Neural cell (in vitro differentiated cells): Measurements from ENCODE around the gene RAPGEF3. TPM values are rescaled to one million over a fixed set of nuclear protein-coding genes. Genes with fewer than 3 reads are reported as not detected.

ENCODE experiments used
- H2AFZ ChIP-seq: fragments of 200-600, 300-800 bp; sonication (generic), shearing (Covaris generic); 2 replicates; pipeline ENCODE4 v1.6.0; 2014; ENCODE audit warnings: low read depth, mild to moderate bottlenecking, antibody characterized with exemption, low read length, moderate library complexity
- H3F3A ChIP-seq: fragments of 200-600 bp; shearing (Covaris generic); 2 replicates; pipeline ENCODE4 v1.6.1; 2016; ENCODE audit warnings: mild to moderate bottlenecking, moderate library complexity, mixed read lengths, antibody characterized with exemption, low read length; ENCODE audit not compliant: insufficient read depth, poor library complexity, severe bottlenecking
- H3K27ac ChIP-seq: fragments of 200-600, 300-800 bp; sonication (generic), shearing (Covaris generic); 2 replicates; pipeline ENCODE4 v1.5.1; 2014; ENCODE audit warnings: mild to moderate bottlenecking, low read length, moderate library complexity
- H3K27me3 ChIP-seq: fragments of 300-800, 200-600 bp; sonication (generic), shearing (Covaris generic); 2 replicates; pipeline ENCODE4 v1.6.0; 2014; ENCODE audit warnings: mild to moderate bottlenecking, low read depth, low read length, moderate library complexity; ENCODE audit not compliant: insufficient read depth
- H3K36me3 ChIP-seq: fragments of 300-800, 200-600 bp; sonication (generic), shearing (Covaris generic); 2 replicates; pipeline ENCODE4 v1.5.1; 2014; ENCODE audit warnings: mild to moderate bottlenecking, antibody characterized with exemption, low read length, moderate library complexity; ENCODE audit not compliant: insufficient read depth
- H3K4me2 ChIP-seq: fragments of 300-800, 200-600 bp; sonication (generic), shearing (Covaris generic); 2 replicates; pipeline ENCODE4 v1.6.0; 2014; ENCODE audit warnings: mild to moderate bottlenecking, low read length
- H3K4me3 ChIP-seq: fragments of 300-800, 200-600 bp; sonication (generic), shearing (Covaris generic); 2 replicates; pipeline ENCODE4 v1.5.1; 2014; ENCODE audit warnings: mild to moderate bottlenecking, low read length, moderate library complexity
- H3K79me2 ChIP-seq: fragments of 200-600 bp; shearing (Covaris generic); replicated peaks from 2 replicates; pipeline ENCODE4 v1.6.0; 2014; ENCODE audit warnings: mild to moderate bottlenecking, low read length, moderate library complexity; ENCODE audit not compliant: insufficient read depth
- H3K9ac ChIP-seq: fragments of 300-800, 200-600 bp; sonication (generic), shearing (Covaris generic); 2 replicates; pipeline ENCODE4 v1.6.1; 2016; ENCODE audit warnings: mild to moderate bottlenecking, low read length, mixed read lengths
- H3K9me2 ChIP-seq: fragments of 200-600 bp; shearing (Covaris generic); 2 replicates; pipeline ENCODE4 v1.6.1; 2016; ENCODE audit warnings: mild to moderate bottlenecking, low read length, mixed read lengths; ENCODE audit not compliant: insufficient read depth
- H3K9me3 ChIP-seq: fragments of 200-600, 300-800 bp; sonication (generic), shearing (Covaris generic); 2 replicates; pipeline ENCODE4 v1.6.1; 2016; ENCODE audit warnings: mild to moderate bottlenecking, mixed run types, low read length, moderate library complexity, mixed read lengths
- H4K20me1 ChIP-seq: fragments of 200-600 bp; shearing (Covaris generic); 2 replicates; pipeline ENCODE4 v1.6.1; 2016; ENCODE audit warnings: mild to moderate bottlenecking, mixed run types; ENCODE audit not compliant: insufficient read depth
- CTCF ChIP-seq: fragments of 450-650 bp; IDR thresholded peaks from 2 replicates; pipeline ENCODE4 v1.5.1; 2014; ENCODE audit warnings: antibody characterized with exemption, mild to moderate bottlenecking, moderate library complexity; ENCODE audit not compliant: poor library complexity, severe bottlenecking
- EP300 ChIP-seq: fragments of 450-650 bp; conservative IDR thresholded peaks from 2 replicates; pipeline ENCODE4 v1.6.1; 2014; ENCODE audit warnings: antibody characterized with exemption, mild to moderate bottlenecking, moderate library complexity; ENCODE audit not compliant: poor library complexity, severe bottlenecking
- EZH2 ChIP-seq: fragments of 200-600, 300-800 bp; shearing (Covaris generic), sonication (generic); IDR thresholded peaks from 2 replicates; pipeline ENCODE4 v1.6.1; 2014; ENCODE audit warnings: antibody characterized with exemption, low read length, borderline replicate concordance, mild to moderate bottlenecking; ENCODE audit not compliant: insufficient read depth, poor library complexity, severe bottlenecking
- MXI1 ChIP-seq: fragments of 450-650 bp; conservative IDR thresholded peaks from 2 replicates; pipeline ENCODE4 v1.6.1; 2014; ENCODE audit warnings: antibody characterized with exemption, mild to moderate bottlenecking; ENCODE audit not compliant: poor library complexity, severe bottlenecking
- POLR2AphosphoS5 ChIP-seq: IDR thresholded peaks from 2 replicates; pipeline ENCODE4 v1.6.1; 2012
- RAD21 ChIP-seq: fragments of 450-650 bp; conservative IDR thresholded peaks from 2 replicates; pipeline ENCODE4 v1.6.1; 2014; ENCODE audit warnings: antibody characterized with exemption, mild to moderate bottlenecking, moderate library complexity
- REST ChIP-seq: IDR thresholded peaks from 2 replicates; pipeline ENCODE4 v1.6.1; 2012; ENCODE audit warnings: borderline replicate concordance
- SMC3 ChIP-seq: fragments of 450-650 bp; conservative IDR thresholded peaks from 2 replicates; pipeline ENCODE4 v1.6.1; 2014; ENCODE audit warnings: antibody characterized with exemption, mild to moderate bottlenecking, moderate library complexity; ENCODE audit not compliant: poor library complexity
- TAF1 ChIP-seq: IDR thresholded peaks from 2 replicates; pipeline ENCODE4 v1.6.1; 2012; ENCODE audit warnings: low read depth
- polyA plus RNA-seq: library from polyadenylated mRNA; depleted of rRNA; stranded (reverse); fragments of >200 nt; gene quantifications from 2 replicates; pipeline ENCODE4 v1.2.3, GENCODE V29; 2014

The RAPGEF3 gene
- polyA plus RNA-seq, 1 donor from 2014 or later, result 1.5 TPM

GRCh38 chr12:47707355-47707754 lies 51.3 kb downstream of the RAPGEF3 start:
- H3F3A ChIP-seq, result no peaks in the 10 kb centered on the region
- H3K36me3 ChIP-seq, result no peaks in the 10 kb centered on the region
- H3K4me3 ChIP-seq, result no peak overlapping the region
- no peaks in the 10 kb centered on the region for H3K9me3 ChIP-seq
- H3K79me2 ChIP-seq, result peaks cover 13% of the 10 kb centered on the region
- no peak overlapping the region for H3K9ac ChIP-seq
- no peaks in the 10 kb centered on the region for H3K9me2 ChIP-seq
- no peak overlapping the region for H2AFZ ChIP-seq
- no peaks in the 10 kb centered on the region for H3K27me3 ChIP-seq
- TF ChIP-seq EZH2, result no peak
- no peak for TF ChIP-seq RAD21
- TF ChIP-seq REST, result no peak
- TF ChIP-seq TAF1, result no peak
- TF ChIP-seq CTCF, result no peak
- no peak for TF ChIP-seq SMC3
- no peak for TF ChIP-seq EP300
- TF ChIP-seq POLR2AphosphoS5, result no peak
- TF ChIP-seq MXI1, result no peak
- H3K27ac ChIP-seq, result no peak overlapping the region
- H3K4me2 ChIP-seq, result no peak overlapping the region
- H4K20me1 ChIP-seq, result no peaks in the 10 kb centered on the region

DNA sequence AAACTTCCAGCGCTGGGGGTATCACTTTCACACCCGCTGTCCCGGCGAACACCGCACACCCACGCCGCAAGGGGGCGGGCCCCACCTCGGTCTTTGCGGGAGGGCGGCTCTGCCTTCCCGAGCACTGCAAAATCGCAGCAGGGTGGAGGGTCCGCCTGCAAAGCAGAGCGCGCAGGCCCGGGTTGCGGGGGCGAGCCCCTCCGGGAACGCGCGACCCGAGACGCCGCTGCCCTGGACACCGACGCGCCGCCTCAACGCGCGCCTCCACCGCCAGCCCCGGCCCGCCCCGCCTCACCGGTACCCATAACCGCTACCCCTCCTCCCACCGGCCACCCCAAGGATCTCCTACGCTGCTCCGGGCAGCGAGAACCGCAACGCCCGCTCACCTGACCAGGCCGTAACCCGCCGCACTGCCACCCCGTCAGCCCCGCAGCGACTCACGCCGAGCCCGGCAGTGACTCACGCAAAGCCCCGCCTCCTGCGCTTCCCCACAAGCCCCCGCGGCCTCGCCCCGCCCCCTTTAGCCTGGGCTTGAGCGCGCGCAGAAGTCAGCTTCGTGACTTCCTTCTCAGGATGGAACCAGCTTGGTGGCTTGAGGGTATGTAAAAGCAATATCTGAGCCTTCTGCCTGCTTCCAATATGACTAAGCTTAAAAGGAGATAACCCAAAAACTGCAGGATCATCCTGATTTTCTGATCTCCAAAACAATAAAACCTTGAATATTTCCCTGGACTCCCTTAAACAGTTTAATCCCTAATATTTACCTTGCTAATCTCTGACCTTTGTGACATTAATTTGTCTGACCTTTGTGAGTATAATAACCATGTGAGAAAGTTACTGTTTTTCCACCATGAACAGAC lies 52.9 kb downstream of the RAPGEF3 start, which contains the start of gene RPAP3:
RPAP3 (minus strand) TSS at position 465 of the 860 bp plus-strand sequence. CDS start 3,190 bp downstream, outside the sequence.
- H3K4me2 ChIP-seq, result peak within 1 kb of the TSS; percentile 93
- H4K20me1 ChIP-seq, result no peaks in the 10 kb centered on the region
- H3K36me3 ChIP-seq, result peaks cover 2% of the 10 kb centered on the region
- H3K9me2 ChIP-seq, result no peaks in the 10 kb centered on the region
- TF ChIP-seq RAD21 (peak; percentile 46), EP300 (peak; percentile 50), SMC3 (peak; percentile 65), TAF1 (peak; percentile 80), EZH2 (no peak), REST (peak; percentile 37), POLR2AphosphoS5 (peak; percentile 97), CTCF (peak; percentile 84), MXI1 (peak; percentile 80)
- H3K9ac ChIP-seq, result peak within 1 kb of the TSS; percentile 87
- peak within 1 kb of the TSS; percentile 43 for H2AFZ ChIP-seq
- H3K27me3 ChIP-seq, result no peaks in the 10 kb centered on the region
- no peaks in the 10 kb centered on the region for H3K9me3 ChIP-seq
- H3K79me2 ChIP-seq, result peaks cover 14% of the 10 kb centered on the region
- no peaks in the 10 kb centered on the region for H3F3A ChIP-seq
- H3K27ac ChIP-seq, result peak within 1 kb of the TSS; percentile 87
- H3K4me3 ChIP-seq, result peak within 1 kb of the TSS; percentile 83
